Loucy (cell line): Measurements from ENCODE around the gene PAXIP1.

ENCODE experiments used
- CTCF ChIP-seq: fragments of 200-600 bp; sonication (generic); conservative IDR thresholded peaks from 2 replicates; pipeline ENCODE4 v1.5.1; 2014; ENCODE audit warnings: mild to moderate bottlenecking, antibody characterized with exemption, low read length
- EZH2phosphoT487 ChIP-seq: fragments of 200-600 bp; IDR thresholded peaks from 2 replicates; pipeline ENCODE4 v1.6.1; 2018; ENCODE audit warnings: antibody characterized with exemption, mild to moderate bottlenecking, moderate library complexity, borderline replicate concordance

DNA sequence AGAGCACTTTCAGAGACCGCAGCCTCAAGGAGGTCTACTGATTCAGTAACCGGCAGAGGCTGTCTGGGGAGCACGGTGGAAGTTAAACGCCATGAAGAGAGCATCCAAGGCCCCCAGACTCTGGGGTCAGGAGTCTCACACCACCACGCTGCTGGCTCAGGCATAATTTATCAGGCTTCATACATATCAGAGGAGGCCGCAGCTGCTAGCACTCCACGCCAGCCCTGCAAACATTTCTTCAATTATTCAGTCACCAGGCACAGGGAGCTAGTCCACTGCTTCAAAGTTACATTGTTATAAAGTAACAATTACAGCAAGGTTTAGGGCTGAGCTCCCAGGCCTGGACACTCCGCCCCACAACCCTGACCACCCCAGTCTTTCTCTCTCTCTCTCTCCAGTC lies 97.8 kb downstream of the PAXIP1 start:
- TF ChIP-seq CTCF (no peak), EZH2phosphoT487 (no peak)
